NOMO-1 treated with dmso at 0.1 percent for 144 hours (cell line): ENCODE measurements around the gene OLFM1.

Experiments used
- DNase-seq: peaks from one replicate; lab custom pipeline; 2025; ENCODE audit not compliant: unreplicated experiment; lab: John Stamatoyannopoulos, UW

The OLFM1 gene

GRCh38 chr9:135087489-135087792 lies at the start of gene OLFM1:
Gene OLFM1 (plus strand): TSS chr9:135087668. CDS start chr9:135087990, 322 bp downstream.
- DNase-seq: no peak

GRCh38 chr9:135038331-135038730 lies 49.1 kb upstream of the OLFM1 start:
- no peak for DNase-seq

DNA sequence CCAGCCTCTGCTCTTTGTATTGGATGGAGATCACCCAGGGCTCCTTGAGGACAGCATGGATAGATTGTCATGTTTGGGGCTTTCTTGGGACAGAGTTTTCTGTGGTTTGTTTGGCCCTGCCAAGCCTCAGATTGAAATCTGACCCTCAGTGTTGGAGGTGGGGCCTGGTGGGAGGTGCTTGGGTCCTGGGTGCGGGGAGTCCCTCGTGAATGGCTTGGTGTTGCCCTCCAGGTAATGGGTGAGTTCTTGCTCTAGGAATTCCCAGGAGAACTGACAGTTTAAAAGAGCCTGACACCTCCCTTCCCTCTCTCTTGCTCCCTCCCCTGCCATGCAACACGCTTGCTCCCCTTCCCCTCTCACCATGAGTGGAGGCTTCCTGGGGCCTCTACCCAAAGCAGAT lies 48.6 kb upstream of the OLFM1 start:
- DNase-seq: no peak

DNA sequence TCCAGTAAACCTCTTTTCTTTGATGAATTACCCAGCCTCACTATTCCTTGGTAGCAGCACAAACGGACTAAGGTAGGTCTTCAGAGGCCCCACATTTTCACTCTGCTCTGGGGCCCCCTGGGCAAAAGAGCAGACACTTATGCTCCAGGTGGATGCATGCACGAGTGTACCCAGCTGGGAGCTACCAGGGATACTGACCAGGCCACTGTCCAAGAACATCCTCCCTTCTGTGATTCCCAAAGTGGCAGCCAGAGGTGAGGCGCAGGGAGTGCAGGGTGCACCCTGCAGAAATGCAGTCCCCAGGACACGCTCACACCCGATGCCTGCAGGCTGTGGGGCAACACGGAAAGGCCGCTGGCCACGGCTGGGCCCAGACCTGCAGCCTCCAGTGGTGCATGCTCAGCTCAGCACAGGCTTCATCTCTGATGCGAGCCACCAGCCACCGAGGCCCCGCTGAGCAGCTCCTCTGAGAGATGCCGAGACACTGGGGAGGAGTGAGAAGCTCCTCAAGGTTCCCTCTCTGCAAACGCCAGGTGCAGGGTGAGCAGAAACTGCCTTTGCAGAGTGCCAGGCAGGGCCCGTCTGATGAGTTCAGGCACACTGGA lies 48.1 kb upstream of the OLFM1 start:
- DNase-seq: no peak

DNA sequence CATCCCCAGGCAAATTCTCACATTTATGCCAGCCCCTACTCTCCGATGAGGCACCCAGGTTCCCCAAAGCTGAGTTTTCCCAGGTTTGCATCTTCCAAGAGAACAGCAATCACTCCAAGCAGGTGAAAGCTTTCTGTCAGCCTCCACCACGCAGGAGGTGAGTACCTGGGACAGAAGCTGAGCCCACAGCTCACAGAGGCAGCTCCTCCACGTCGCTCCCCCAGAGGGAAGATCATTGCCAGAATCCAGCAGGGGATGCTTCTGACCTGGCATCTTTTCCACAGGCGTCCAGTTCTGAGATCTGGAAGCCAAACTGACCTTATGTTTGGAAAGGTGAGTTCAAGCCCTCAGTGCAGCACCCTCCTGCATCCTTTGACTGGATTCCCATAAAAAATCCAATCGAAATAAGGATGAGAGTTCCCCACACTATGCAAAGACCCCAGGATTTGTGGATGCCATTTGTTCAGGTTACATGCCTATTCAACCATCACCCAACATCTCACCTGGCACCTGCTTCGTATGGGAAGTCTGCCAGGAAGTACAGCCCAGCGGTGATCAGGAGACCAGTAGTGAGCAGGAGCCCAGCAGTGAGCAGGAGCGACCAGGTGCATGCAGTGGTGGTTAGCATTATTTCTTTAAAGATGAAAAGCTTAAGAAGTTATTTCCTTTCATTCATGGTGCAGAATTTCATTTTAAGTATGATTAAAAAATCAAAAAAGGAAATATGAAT lies 47.4 kb upstream of the OLFM1 start:
- DNase-seq: no peak

GRCh38 chr9:135040892-135041291 lies 46.6 kb upstream of the OLFM1 start:
- no peak for DNase-seq

GRCh38 chr9:135043345-135043744 lies 44.1 kb upstream of the OLFM1 start:
- DNase-seq: no peak

GRCh38 chr9:135045264-135045927 lies 42.1 kb upstream of the OLFM1 start:
- no peak for DNase-seq

GRCh38 chr9:135045928-135046738 lies 41.3 kb upstream of the OLFM1 start:
- DNase-seq: no peak

- no peak for DNase-seq
These were observed 40.6 kb upstream of the OLFM1 start for GRCh38 chr9:135046739-135047350.

DNA sequence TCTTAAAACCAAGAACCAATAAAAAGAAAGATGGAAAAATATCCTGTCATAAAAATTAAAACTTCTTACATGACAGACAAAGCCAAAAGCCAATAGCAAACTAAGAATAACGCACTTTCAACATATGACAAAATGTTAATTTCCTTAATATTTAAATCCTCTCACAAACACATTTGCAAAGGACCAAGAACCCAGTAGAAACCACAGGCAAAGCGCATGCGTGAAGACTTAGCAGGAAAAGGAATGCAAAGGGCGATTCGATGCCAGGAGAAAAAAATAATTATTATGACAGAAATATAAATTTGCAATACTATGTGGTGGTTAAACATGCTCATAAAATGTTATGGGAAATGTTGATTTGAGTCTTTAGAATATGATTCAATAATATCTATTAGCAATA lies 39.9 kb upstream of the OLFM1 start:
- no peak for DNase-seq

GRCh38 chr9:135048046-135048757 lies 39.3 kb upstream of the OLFM1 start:
- DNase-seq: no peak

DNA sequence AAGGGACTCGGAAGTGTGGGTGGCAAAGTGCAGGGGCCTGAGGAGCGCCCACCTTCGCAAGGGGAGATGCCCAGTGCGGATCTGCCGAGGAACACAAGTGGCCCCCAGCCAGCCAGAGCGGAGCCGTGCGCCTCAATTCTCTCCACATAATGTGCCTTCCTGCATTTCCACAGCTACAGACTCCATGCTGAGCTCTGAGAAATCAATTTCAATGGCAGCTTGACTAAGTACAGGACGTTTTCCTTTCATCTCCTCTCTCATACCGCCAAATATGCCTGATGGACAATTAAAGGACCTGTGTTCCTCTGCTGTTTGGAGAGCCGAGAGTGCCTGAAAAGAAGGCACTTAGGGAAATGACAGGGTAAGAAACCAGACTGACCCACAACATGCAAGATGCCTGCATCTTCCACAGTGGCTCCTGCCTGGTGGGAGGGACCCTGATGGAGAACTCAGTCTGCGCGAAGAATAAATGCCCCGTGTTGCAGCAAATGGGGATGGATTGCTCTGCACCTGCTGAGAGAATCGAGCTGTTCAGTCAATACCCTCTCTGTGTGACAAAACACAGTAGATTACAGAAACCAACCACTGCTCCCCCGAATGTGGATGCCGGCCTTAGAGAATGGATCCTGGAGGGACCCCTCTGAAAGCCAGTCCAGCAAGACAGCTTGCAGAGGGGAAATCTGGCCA lies 38.6 kb upstream of the OLFM1 start:
- no peak for DNase-seq

GRCh38 chr9:135049460-135049859 lies 38.0 kb upstream of the OLFM1 start:
- no peak for DNase-seq

DNA sequence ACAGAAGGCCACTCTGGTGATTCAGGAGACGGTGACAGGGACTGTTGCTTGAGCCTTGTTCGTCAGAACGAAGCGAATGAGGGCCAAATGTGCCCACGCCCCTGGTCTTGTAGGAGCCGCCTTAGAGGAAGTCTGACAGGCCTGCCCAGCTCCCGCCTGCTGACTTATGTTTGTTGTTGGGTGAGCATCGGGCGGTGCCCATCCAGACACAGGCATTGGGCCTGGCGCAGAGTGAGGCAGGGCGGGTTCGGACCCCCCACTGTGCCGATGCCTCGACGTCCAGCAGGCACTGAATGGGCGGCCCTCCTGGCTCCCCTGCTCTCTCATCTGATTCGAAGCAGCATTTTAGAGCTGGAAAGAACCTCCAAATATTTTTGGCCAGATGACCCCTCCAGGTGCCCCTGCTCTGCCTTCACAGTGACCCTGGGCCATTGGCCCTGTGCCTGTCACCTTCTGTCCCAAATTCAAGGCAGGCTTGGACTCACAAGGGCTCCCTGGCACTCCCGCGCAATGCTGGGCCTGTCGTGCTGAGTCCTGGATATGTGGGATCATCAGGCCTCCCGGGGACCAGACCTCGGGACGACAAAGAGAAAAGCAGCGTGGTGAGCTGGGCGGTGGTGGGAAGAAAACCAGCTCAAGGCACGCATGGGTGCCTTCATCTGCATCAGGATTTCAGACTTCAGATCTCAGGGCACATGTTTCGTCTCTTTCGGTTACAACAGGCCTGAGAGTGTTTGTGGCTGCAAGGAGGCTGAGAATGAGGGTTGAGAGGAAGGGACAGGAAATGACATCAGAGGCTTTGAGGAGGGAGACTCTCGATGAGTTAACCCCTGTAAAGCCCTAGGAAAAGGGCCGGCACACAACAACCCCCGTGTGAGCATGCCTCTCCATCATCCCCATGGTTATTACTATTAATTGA lies 37.1 kb upstream of the OLFM1 start:
- DNase-seq: no peak

DNA sequence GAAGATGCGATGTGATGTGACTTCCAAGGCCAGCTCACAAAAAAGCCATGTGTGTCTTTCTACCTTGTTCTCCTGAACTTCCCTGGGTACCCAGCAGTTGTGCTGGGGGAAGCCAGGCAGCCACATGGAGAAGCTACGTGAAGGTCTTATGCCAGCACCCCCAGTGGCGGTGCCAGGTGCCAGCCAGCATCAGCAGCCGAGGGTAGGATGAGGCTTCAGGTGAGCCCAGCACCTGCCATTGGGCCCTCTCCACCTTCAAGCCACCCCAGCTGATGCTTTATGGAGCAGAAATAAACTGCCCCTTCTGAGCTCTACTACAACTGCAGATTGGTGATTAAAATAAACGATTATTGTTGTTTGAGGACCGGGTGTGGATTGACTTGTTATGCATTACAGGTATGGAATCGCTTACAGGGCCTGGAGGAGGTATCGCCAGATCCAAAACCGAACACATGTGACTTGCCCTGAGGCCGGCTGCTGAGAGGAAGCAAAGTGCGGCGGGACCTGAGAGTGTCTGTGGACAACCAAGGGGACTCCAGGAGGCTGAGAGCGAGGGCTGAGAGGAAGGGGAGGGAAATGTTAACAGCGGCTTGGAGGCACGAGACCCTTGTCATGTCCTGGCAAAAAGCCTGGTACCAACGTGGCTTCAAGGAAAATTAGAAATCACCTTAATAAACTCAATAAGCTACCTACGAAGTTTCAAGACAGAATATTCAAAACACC lies 36.0 kb upstream of the OLFM1 start:
- DNase-seq: no peak

GRCh38 chr9:135053133-135053532 lies 34.3 kb upstream of the OLFM1 start:
- no peak for DNase-seq

GRCh38 chr9:135055181-135055580 lies 32.3 kb upstream of the OLFM1 start:
- DNase-seq: no peak
